Neuron (in vitro differentiated cells): ENCODE data around the gene COMMD4.
"Not testable (repeated sequence)": the region's sequence is repeated elsewhere in the genome, so short reads cannot be mapped to it uniquely, and the experiment has no call there.

ENCODE experiments used
- H2AFZ ChIP-seq: one replicate; pipeline ENCODE4 v1.6.1; 2013; ENCODE audit warnings: low read depth, mild to moderate bottlenecking, inconsistent platforms, low read length, moderate library complexity
- H3K27me3 ChIP-seq: one replicate; pipeline ENCODE4 v1.6.1; 2013; ENCODE audit warnings: low read length; ENCODE audit not compliant: insufficient read depth
- H3K36me3 ChIP-seq: one replicate; pipeline ENCODE4 v1.6.1; 2013; ENCODE audit warnings: low read length; ENCODE audit not compliant: insufficient read depth
- H3K4me1 ChIP-seq: one replicate; pipeline ENCODE4 v1.6.1; 2013; ENCODE audit warnings: low read length; ENCODE audit not compliant: insufficient read depth
- H3K4me3 ChIP-seq: 2 replicates; pipeline ENCODE4 v1.5.1; 2013; ENCODE audit warnings: mild to moderate bottlenecking, low read length, moderate library complexity
- H3K9me3 ChIP-seq: one replicate; pipeline ENCODE4 v1.6.1; 2013; ENCODE audit warnings: low read length

Gene COMMD4

DNA sequence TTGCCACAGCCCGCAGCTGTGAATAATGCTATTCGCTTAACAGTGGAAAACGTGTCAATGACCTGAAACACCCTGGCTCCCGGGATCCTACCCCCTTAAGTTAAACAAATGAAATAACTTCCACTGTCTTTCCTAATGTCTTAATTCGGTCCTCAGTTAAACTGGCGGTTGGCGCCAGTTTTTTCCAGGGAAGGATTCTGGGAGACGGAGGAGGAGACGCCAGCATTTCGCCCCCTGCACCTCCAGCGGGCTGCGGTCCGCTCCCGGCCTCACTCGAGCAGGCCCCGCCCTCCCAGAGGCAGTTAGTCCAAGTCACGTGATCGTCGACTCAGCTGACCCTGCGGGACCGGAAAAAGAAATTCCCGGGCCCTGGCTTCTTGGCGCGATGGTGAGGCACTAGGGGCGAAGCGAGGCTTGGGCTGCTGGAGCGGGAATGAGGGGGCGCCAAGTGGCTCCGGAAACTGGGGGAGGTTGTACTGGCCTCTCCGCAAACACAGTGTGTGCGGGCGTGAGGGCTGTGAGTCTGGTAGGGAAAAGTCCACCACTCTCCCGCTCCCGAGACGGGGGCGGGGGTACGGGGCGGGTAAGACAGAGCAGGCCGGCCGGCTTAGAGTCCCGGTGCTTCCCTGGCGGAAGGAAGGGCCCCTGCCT, at the start of gene COMMD4:
COMMD4 (plus strand) TSS at position 359 of the 651 bp plus-strand sequence; CDS start at position 386, 27 bp downstream.
- peaks cover 18% of the 10 kb centered on the region for H3K36me3 ChIP-seq
- H3K9me3 ChIP-seq, result no peaks in the 10 kb centered on the region
- peak within 1 kb of the TSS; percentile 96 for H2AFZ ChIP-seq
- peak within 1 kb of the TSS; percentile 81 for H3K4me3 ChIP-seq
- H3K27me3 ChIP-seq, result no peaks in the 10 kb centered on the region
- H3K4me1 ChIP-seq, result peaks cover 12% of the 10 kb centered on the region

DNA sequence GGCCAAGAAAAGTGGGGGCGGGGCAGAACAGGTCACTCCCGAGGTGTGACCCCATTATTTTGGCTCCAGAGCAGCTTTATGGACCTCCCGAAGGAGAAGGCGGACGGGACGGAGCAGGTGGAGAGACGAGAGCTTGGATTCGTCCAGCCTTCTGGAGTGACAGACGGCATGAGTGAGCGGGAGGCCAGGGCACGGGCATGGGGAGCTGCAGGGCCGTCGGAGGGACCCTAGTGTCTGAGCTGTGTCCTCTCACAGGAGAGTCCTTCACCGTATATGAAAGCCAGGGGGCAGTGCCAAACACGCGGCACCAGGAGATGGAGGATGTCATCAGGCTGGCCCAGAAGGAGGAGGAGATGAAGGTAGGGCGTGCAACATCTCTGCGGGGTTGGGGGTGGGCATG, 42.2 kb upstream of the COMMD4 start:
- H3K9me3 ChIP-seq, H2AFZ ChIP-seq, H3K4me1 ChIP-seq, H3K36me3 ChIP-seq, H3K4me3 ChIP-seq, H3K27me3 ChIP-seq: not testable (repeated sequence)

DNA sequence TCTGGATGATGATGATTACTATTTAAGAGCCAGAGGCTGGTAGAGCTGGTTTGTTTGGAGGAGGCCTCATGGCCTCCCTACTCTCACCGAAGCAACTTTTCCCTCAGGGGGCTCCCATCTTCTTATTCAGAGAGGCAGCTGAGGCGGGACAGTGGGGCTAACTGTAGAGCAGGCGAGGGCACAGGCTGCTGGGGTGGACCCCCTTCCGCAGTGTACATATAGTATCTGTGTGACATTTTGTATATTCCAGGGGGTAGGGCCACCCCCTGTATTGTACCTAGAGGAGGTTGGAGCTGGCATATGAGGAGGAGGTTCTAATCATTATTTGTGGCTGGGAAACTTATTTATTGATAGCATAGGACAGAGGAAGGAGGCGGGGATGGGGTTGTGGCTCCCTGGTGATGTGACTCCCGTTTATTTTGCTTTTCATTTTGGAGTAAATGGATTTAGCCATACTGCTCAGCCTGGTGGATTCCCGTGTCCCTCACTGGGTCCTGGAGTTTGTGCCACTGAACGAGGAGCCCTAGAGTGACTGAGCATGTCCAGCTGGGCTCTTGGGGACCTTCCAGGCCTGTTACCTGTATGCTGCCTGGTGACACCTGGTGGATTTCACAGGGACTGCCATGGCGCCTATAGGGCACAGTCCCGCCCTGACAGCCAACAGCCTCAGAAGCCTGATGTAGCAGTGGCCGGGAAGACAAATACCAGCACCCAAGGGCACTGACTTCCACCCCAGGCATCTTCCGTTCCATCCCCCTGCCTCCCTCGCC, 37.1 kb upstream of the COMMD4 start:
- H3K4me3 ChIP-seq, H3K36me3 ChIP-seq, H2AFZ ChIP-seq, H3K27me3 ChIP-seq, H3K4me1 ChIP-seq, H3K9me3 ChIP-seq: not testable (repeated sequence)

DNA sequence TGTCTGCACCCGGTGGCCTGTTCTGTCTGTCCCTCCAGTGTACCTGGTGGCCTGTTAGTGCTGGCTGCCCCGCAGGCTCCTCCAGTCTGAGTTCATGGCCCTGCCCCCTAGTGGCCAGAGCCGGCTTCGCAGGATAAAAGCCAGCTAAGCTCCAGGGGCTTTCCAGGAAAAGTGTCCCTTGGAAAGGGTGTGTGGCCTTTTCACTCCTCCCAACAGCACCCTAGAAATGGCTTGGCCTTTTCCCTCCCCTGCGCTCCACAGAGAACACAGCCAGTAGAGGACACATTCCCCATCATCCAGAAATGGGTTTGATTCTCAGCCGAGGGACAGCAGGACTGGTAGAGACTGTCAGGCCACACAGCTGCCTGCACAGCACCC, 36.6 kb upstream of the COMMD4 start:
- not testable (repeated sequence) for H3K4me3 ChIP-seq, H3K36me3 ChIP-seq, H3K9me3 ChIP-seq

DNA sequence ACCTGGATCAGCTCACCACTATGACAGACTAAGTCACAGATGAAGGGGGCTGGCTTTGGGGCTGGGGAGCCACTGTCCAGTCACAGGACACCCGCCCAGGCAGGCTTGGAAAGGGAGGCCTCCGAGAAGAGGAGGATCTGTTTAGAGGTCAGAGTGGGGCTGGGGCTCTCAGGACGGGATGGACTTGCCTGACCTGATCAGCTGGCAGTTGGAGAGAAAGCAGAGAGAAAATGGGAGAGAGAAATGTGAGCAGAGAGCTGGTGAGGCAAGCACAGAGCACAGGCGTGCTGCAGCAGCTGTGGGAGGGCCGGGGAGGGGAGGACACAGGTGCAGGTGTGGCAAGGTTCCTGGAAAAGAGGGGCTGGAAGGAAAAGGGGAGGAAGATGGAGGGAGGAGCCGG, 35.8 kb upstream of the COMMD4 start:
- H3K4me3 ChIP-seq, H3K4me1 ChIP-seq, H3K9me3 ChIP-seq, H3K27me3 ChIP-seq, H3K36me3 ChIP-seq, H2AFZ ChIP-seq: not testable (repeated sequence)

More for the DNA sequence above, 36.6 kb upstream of the COMMD4 start:
- H3K27me3 ChIP-seq, H2AFZ ChIP-seq, H3K4me1 ChIP-seq: not testable (repeated sequence)

DNA sequence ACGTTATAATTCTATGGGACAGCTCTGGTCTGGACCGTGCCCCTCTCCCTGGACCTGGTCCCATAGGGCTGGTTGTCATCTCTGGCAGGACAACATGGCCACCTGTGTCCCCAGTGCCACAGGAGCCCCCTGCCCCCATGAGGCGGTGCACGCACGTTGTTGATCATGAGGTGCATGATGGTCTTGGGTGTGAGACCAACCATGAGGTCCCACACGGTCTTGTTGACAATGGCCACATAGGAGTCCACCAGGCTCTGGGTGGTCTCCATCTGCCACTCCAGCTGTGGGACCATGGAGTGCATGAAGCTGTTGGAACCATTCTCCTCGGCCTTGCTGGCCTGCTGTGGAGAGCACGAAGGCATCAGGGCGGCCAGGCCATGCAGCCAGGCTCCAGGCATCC, 33.5 kb upstream of the COMMD4 start:
- Histone ChIP-seq H3K27me3 (no peaks in the 10 kb centered on the region), H3K9me3 (no peaks in the 10 kb centered on the region), H3K36me3 (no peaks in the 10 kb centered on the region), H2AFZ (no peak overlapping the region), H3K4me3 (no peak overlapping the region), H3K4me1 (no peaks in the 10 kb centered on the region)

DNA sequence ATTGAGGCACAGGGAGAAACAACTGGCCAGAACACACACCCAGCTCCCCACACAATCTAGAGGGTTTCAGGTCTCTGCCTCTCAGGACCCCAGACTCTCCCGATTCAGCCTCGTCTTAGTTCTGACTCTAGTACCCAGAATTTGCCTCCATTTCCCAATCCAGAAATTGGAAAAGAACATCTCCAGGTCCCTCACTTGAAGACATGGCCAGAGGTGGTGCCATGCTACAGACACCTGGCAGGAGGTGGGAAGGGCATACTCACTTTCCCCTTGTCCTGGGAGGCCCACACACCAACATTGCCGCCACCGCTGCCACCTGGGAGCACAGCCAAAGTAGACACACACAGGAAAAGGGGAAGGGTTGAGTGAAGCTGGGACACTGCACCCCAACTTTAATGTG, 33.1 kb upstream of the COMMD4 start:
- not testable (repeated sequence) for H3K27me3 ChIP-seq, H3K4me3 ChIP-seq, H3K4me1 ChIP-seq, H3K9me3 ChIP-seq, H2AFZ ChIP-seq, H3K36me3 ChIP-seq

DNA sequence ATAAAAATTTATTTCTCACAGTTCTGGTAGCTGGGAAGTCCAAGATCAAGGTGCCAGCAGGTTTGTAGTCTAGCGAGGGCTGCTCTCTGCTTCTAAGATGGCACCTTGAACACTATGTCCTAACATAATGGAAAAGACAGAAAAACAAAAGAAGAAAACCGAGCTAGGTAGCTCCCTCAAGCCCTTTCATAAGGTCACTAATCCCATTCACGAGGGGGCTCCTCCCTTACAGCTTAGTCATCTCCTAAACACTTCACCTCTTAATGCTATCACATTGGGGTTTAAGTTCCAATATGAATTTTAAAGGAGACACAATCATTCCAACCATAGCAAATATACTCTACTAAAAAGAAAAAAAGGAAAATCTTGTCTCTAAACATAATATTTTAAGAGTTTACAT, 29.7 kb upstream of the COMMD4 start:
- Histone ChIP-seq H3K4me1 (no peaks in the 10 kb centered on the region), H3K4me3 (no peak overlapping the region), H3K27me3 (peaks cover 5% of the 10 kb centered on the region), H3K36me3 (no peaks in the 10 kb centered on the region), H3K9me3 (no peaks in the 10 kb centered on the region), H2AFZ (no peak overlapping the region)

DNA sequence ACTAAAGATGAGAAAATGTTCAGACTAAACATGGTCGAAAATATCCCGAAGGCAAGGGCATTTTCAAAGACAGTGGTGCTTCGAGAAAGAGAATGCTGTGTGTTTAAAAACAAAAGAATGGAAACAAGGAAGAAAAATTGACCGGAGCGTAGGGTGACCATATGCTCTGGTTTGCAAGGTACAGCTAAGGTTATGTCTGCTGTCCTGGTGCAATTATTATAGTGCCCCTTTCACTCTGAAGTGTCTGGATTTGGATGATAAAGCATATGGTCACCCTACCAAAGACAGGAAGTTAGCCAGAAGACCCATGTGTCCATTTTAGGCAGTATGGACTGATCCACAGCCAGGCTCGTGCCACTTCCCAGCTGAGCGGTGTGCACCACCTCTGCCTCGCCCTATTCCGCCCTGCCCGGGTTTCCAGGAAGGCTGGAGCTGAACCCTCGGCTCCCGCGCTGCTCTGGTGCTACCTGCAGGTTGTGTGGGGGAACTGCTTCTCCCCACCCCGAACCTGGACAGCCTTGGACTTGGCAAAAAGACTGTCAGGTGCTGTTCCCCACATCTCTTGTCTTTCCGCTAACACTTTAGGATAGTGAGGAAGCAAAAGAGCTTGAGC, 28.0 kb upstream of the COMMD4 start:
- Histone ChIP-seq H3K9me3 (no peaks in the 10 kb centered on the region), H3K27me3 (peaks cover 5% of the 10 kb centered on the region), H3K4me1 (no peaks in the 10 kb centered on the region), H3K36me3 (no peaks in the 10 kb centered on the region), H3K4me3 (no peak overlapping the region), H2AFZ (no peak overlapping the region)

DNA sequence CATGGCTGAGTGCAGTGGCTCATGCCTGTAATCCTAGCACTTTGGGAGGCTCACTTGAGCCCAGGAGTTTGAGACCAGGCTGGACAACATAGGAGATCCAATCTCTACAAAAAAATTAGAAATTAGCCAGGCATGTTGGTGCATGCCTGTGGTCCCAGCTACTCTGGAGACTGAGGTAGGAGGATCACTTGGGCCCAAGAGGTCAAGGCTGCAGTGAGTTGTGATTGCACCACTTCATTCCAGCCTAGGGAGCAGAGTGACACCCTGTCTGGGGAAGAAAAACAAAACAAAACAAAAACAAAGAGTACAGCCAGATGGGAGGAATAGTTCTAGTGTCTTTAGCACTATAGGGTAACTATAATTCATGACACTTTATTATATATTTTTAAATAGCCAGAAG, 26.2 kb upstream of the COMMD4 start:
- Histone ChIP-seq H2AFZ (no peak overlapping the region), H3K4me1 (no peaks in the 10 kb centered on the region), H3K9me3 (no peaks in the 10 kb centered on the region), H3K36me3 (no peaks in the 10 kb centered on the region), H3K4me3 (no peak overlapping the region), H3K27me3 (peaks cover 5% of the 10 kb centered on the region)

DNA sequence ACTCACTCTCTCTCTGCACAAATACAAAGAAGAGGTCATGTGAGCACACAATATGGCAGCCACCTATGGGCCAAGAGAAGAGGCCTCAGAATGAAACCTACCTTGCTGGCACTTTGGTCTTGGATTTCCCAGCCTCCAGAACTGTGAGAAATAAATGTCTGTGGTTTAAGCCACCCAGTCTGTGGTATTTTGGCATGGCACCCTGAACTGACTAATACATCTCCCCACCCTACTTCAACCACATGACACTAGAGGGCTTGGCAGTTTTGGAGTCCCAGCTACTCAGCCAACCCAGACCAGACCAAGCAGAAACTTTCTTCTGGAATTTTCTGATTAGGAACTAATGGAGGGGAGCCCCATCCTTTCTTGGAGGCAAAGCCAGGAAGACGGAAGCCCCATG, 23.3 kb upstream of the COMMD4 start:
- H3K4me3 ChIP-seq, H3K27me3 ChIP-seq, H3K9me3 ChIP-seq, H3K36me3 ChIP-seq, H3K4me1 ChIP-seq, H2AFZ ChIP-seq: not testable (repeated sequence)

DNA sequence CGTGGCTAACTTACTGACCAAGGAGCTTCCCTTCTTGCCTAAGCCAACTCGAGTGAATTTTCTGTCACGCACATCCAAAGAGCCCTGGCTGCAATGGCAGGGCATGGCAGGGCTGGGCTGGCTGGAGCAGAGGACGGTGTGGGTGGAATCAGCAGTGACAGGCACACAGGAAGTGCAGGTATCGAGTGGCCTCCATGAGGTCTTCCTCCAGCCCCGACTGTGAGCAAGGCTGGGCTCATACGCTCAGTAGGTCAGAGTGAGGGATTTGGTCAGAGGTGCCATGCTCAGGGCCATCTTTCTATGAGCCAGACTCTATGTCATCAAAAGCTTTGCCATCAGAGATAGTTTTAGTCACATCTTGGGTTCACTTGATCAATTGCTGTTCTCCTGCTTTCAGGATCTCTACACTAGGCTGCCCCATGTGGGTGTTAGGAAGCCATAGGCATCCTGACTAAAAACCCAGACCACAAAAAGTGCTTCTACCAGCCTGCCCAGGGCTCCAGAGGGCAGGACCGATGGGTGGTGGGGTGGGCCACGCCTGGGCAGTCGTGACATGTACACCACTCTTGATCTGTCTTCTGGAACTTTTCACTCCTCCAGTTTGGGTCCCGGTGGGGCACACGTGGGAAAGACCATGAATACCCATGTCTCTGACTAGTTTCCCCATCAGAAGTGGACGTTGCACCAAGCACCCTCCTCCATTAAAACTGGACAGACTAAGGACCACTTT, 22.6 kb upstream of the COMMD4 start:
- H2AFZ ChIP-seq, result no peak overlapping the region
- H3K36me3 ChIP-seq, result no peaks in the 10 kb centered on the region
- H3K27me3 ChIP-seq, result peaks cover 5% of the 10 kb centered on the region
- no peak overlapping the region for H3K4me3 ChIP-seq
- H3K9me3 ChIP-seq, result no peaks in the 10 kb centered on the region
- no peaks in the 10 kb centered on the region for H3K4me1 ChIP-seq

DNA sequence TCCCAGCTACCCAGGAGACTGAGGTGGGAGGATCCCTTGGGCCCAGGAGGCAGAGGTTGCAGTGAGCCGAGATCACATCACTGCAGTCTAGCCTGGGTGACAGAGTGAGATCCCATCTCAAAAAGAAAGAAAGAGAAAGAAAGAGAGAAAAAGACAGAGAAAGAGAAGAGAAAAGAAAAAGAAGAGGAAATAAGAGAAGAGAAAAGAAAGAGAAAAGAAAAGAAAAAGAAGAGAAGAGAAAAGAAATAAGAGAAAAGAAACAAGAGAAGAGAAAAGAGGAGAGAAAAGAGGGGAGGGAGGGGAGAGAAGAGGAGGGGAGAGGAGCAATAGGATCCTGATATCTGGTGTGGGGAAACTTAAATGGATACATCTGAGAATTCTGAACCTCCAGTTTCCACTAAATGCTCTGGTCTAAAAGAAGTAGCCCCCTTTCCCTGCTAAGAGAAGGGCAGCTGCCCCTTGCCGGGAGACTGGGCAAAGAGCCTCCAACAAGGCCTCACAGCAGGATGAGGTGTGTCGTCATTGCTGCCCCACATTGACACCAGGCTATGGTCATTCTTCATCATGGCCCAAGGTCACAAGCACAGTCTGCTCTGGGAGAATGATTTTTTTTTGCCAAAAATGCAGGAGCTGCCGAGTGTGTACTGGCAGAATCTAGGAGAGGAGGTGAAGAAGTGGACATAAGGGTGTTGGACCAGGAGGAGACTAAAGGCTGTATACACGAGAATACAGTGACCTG, 21.1 kb upstream of the COMMD4 start:
- Histone ChIP-seq H3K9me3 (no peaks in the 10 kb centered on the region), H3K36me3 (no peaks in the 10 kb centered on the region), H3K27me3 (peaks cover 4% of the 10 kb centered on the region), H3K4me1 (no peaks in the 10 kb centered on the region), H3K4me3 (no peak overlapping the region), H2AFZ (no peak overlapping the region)
